D721Med (cell line): Measurements from ENCODE around the gene DDX54.

Experiments used
- DNase-seq: peaks from one replicate; pipeline ENCODE4 v3.0.0; 2011; ENCODE audit warnings: low spot score; ENCODE audit not compliant: insufficient read length
- FAIRE-seq: peaks from 2 replicates; lab custom pipeline; 2011; peaks lifted over from hg19 to GRCh38; lab: Jason Lieb, UNC
- TF ChIP-seq, protein P1 (sequence below): IDR thresholded peaks from 2 replicates; pipeline ENCODE4 v1.5.1; 2012; ENCODE audit warnings: mild to moderate bottlenecking, control low read depth; ENCODE audit not compliant: insufficient read depth; ENCODE audit errors: missing control alignments

Gene DDX54

DNA sequence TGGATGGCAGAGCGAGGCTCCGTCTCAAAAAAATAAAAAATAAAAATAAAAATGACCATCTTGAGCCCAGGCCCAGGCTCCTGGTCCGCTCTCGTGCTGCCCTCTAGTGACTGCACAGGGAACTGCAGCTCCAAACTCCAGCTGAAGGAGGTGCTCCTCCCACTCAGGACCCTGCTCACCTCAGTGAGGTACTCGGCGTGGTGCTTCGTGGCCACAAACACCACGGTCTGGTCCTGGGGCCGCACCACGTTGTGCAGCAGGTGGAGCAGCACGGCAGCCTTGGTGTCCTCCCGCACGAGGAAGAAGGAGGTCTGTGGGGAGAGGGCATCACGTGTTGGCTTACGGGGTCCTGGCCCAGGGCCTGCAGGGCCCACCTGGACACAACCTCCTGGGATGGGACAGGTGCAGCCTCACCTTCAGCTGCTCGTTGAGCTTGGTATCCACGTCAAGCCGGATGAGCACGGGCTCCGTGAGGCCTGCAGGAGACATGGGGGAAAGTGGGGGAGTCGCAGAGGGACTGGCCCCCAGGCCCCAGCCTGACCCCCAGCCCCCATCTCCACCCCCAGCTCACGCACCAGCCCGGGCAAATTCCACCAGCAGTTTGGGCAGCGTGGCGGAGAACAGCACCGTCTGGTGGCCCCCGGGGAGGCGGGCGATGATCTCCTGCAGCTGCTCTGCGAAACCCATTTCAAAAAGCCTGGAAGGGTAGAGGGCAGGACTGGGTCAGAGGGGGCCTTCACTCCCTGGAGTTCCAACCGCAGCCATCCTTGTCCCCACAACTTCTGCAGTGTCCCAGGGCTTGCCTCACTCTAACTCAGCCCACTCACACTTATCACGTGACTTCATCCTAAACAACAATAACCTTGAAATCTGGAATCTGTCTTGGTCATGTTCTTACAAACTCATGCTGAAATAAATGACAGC lies 10.6 kb downstream of the DDX54 start:
- TF ChIP-seq, protein P1, sequence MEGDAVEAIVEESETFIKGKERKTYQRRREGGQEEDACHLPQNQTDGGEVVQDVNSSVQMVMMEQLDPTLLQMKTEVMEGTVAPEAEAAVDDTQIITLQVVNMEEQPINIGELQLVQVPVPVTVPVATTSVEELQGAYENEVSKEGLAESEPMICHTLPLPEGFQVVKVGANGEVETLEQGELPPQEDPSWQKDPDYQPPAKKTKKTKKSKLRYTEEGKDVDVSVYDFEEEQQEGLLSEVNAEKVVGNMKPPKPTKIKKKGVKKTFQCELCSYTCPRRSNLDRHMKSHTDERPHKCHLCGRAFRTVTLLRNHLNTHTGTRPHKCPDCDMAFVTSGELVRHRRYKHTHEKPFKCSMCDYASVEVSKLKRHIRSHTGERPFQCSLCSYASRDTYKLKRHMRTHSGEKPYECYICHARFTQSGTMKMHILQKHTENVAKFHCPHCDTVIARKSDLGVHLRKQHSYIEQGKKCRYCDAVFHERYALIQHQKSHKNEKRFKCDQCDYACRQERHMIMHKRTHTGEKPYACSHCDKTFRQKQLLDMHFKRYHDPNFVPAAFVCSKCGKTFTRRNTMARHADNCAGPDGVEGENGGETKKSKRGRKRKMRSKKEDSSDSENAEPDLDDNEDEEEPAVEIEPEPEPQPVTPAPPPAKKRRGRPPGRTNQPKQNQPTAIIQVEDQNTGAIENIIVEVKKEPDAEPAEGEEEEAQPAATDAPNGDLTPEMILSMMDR: peak; percentile 88
- peak; percentile 88 for DNase-seq
- no peak for FAIRE-seq

DNA sequence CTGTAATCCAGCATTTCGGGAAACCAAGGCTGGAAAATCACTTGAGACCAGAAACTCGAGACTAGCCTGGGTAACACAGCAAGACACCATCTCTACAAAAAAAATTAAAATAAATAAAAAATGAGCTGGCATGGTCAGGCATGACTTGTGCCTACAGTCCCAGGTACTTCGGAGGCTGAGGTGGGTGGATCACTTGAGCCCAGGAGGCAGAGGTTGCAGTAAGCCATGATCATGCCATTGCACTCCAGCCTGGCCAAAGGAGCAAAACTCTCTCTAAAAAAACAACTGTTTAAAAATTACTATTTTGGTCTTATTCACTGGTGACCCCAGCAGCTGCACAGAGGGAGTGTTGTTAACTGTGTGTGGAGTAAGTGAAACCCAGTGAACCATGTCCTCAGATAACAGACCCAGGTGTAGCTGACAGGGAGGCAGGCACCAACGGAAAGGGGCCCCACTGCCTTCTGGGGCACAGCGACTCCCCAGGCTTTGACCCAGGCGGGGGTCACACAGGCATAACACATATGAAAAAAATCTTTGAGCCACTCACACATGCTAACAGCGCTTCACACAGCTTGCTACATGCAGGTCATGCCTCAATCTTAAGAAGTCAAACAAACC lies 12.1 kb downstream of the DDX54 start:
- DNase-seq: no peak
- FAIRE-seq: no peak
- TF ChIP-seq, protein P1: no peak

DNA sequence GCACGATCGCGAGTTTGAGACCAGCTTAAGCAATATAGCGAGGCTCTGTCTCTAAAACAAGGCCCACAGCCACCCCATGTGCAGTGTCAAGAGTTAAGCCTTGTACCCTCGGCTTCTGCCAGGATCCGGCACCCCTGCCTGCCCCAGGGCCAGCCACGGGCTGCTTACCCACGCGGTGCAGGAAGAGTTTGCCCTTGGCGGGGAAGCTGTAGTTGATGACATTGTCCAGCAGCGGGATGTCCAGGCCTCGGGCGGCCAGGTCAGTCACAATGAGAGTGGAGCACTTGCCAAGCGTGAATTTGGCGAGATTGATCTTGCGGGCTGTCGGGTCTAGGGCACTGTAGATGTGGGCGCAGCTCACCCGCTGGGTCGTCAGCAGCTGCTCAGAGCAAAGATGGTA lies 13.1 kb downstream of the DDX54 start:
- TF ChIP-seq, protein P1: no peak
- no peak for DNase-seq
- no peak for FAIRE-seq

- no peak for FAIRE-seq
- TF ChIP-seq, protein P1: no peak
- DNase-seq: no peak
These were observed 13.7 kb downstream of the DDX54 start for GRCh38 chr12:113171543-113171942.

- TF ChIP-seq, protein P1: no peak
- DNase-seq (no peak), FAIRE-seq (no peak)
These were observed 14.4 kb downstream of the DDX54 start for GRCh38 chr12:113170926-113171325.

GRCh38 chr12:113170457-113170856 lies 14.8 kb downstream of the DDX54 start:
- TF ChIP-seq, protein P1: no peak
- DNase-seq (no peak), FAIRE-seq (no peak)

DNA sequence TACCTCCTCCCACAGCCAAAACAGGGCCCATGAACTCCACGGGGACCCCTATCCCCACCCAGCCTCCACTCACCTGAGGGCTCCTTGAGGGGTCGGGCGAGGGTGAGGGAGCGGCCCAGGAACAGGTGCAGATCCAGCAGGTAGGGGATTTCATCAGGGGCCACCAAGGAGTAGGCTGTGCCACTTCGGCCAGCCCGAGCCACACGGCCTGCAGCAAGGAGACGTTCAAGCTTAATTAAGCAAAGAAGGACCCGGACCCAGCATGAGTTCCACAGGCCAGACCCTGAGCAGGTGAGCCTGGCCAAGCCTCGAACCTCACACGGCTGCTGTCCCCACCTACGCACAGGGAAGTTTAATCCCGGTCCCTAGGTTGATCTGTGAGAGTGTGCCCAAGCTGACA lies 15.6 kb downstream of the DDX54 start:
- TF ChIP-seq, protein P1: no peak
- DNase-seq: no peak
- FAIRE-seq: no peak
